Adrenal gland (tissue), 5 donors: ENCODE measurements around the gene SERPINA3.

Experiments used
- CTCF ChIP-seq, 6 experiments: fragments of 450-650 bp in 4 of 6; fragments of 200-600 bp in 2 of 6; sonication (generic) in 1 of 6; IDR thresholded peaks; 1 replicate in 5 of 6; 2 replicates in 1 of 6; pipeline versions ENCODE4 v1.5.1 to v1.8.0; 2016 to 2021; ENCODE audit warnings: antibody characterized with exemption in 6 of 6, mild to moderate bottlenecking in 2 of 6, moderate library complexity in 1 of 6
- POLR2A ChIP-seq, 2 donors: fragments of 450-650 bp; IDR thresholded peaks; one replicate each; pipeline ENCODE4 v1.6.1; 2017; ENCODE audit warnings: antibody characterized with exemption in 2 of 2, mild to moderate bottlenecking in 2 of 2, moderate library complexity in 1 of 2
- donor health status: DM: no; HTN: no; CAD: no.

GRCh38 chr14:94636744-94637412 lies 24.7 kb downstream of the SERPINA3 start:
- TF ChIP-seq CTCF (IDR thresholded peaks at IDR 0.05): peak in 3 of 6 experiments; percentile 11 to 23 (median 14)
- TF ChIP-seq POLR2A (IDR thresholded peaks at IDR 0.05): no peak
